Skeletal muscle satellite cell (primary cell): Measurements from ENCODE around the gene GALT.

ENCODE experiments used
- H3K27me3 ChIP-seq: 2 replicates; pipeline ENCODE4 v1.7.0; 2013; ENCODE audit warnings: low read length; ENCODE audit not compliant: control insufficient read depth, insufficient read depth
- H3K36me3 ChIP-seq: 2 replicates; pipeline ENCODE4 v1.7.0; 2013; ENCODE audit warnings: mild to moderate bottlenecking, control low read depth, low read length; ENCODE audit not compliant: insufficient read depth
- H3K4me1 ChIP-seq: 2 replicates; pipeline ENCODE4 v1.7.0; 2013; ENCODE audit warnings: low read length; ENCODE audit not compliant: control insufficient read depth, insufficient read depth
- H3K4me2 ChIP-seq: 2 replicates; pipeline ENCODE4 v1.7.0; 2013; ENCODE audit warnings: mild to moderate bottlenecking, low read length
- H3K4me3 ChIP-seq: 2 replicates; pipeline ENCODE4 v1.7.0; 2013; ENCODE audit warnings: low read length
- H3K9ac ChIP-seq: 2 replicates; pipeline ENCODE4 v1.7.0; 2013; ENCODE audit warnings: mild to moderate bottlenecking, low read depth, low read length, moderate library complexity
- H3K9me3 ChIP-seq: replicated peaks from 2 replicates; pipeline ENCODE4 v1.7.0; 2013; ENCODE audit warnings: mild to moderate bottlenecking, control low read depth, low read length

The GALT gene

GRCh38 chr9:34674440-34674839 is 28.0 kb downstream of the GALT start:
- Histone ChIP-seq H3K9ac (no peak overlapping the region), H3K27me3 (no peaks in the 10 kb centered on the region), H3K4me1 (no peaks in the 10 kb centered on the region)

GRCh38 chr9:34675048-34675714 is 28.7 kb downstream of the GALT start:
- H3K4me2 ChIP-seq: no peak overlapping the region
- no peaks in the 10 kb centered on the region for H3K27me3 ChIP-seq
- no peak overlapping the region for H3K9ac ChIP-seq
- H3K4me1 ChIP-seq: no peaks in the 10 kb centered on the region
- no peaks in the 10 kb centered on the region for H3K36me3 ChIP-seq
- H3K9me3 ChIP-seq: no peaks in the 10 kb centered on the region
- no peak overlapping the region for H3K4me3 ChIP-seq

More at GRCh38 chr9:34674440-34674839, 28.0 kb downstream of the GALT start:
- Histone ChIP-seq H3K4me2 (no peak overlapping the region), H3K4me3 (no peak overlapping the region), H3K9me3 (no peaks in the 10 kb centered on the region), H3K36me3 (peaks cover 3% of the 10 kb centered on the region)

DNA sequence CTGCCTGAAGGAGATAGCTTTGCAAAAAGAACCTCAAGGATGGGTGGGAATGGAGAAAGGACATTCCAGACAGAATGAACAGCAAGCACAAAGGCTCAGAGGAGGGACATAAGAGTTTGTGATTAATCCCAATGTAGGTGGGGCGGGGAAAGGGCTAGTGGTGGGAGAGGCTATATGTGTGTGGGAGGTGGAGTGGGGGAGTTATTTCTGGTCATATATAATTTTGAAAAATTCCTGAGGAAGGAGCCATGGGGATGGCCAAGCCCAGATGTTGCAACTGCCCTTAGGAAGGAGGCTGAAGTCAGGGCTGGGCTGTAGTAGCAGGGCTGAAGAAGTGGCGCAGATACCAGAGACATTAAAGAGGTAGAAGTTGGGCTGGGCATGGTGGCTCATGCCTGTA is 29.4 kb downstream of the GALT start:
- no peaks in the 10 kb centered on the region for H3K27me3 ChIP-seq
- H3K4me1 ChIP-seq: no peaks in the 10 kb centered on the region
- no peak overlapping the region for H3K4me2 ChIP-seq
- H3K9ac ChIP-seq: no peak overlapping the region
- H3K9me3 ChIP-seq: no peaks in the 10 kb centered on the region
- no peaks in the 10 kb centered on the region for H3K36me3 ChIP-seq
- no peak overlapping the region for H3K4me3 ChIP-seq

- Histone ChIP-seq H3K4me3 (no peak overlapping the region), H3K36me3 (no peaks in the 10 kb centered on the region), H3K9ac (no peak overlapping the region), H3K27me3 (no peaks in the 10 kb centered on the region), H3K4me2 (no peak overlapping the region), H3K9me3 (no peaks in the 10 kb centered on the region), H3K4me1 (no peaks in the 10 kb centered on the region)
Observed at GRCh38 chr9:34684145-34684544, 37.7 kb downstream of the GALT start.

- no peak overlapping the region for H3K4me2 ChIP-seq
Observed at GRCh38 chr9:34684816-34685215, 38.3 kb downstream of the GALT start.

DNA sequence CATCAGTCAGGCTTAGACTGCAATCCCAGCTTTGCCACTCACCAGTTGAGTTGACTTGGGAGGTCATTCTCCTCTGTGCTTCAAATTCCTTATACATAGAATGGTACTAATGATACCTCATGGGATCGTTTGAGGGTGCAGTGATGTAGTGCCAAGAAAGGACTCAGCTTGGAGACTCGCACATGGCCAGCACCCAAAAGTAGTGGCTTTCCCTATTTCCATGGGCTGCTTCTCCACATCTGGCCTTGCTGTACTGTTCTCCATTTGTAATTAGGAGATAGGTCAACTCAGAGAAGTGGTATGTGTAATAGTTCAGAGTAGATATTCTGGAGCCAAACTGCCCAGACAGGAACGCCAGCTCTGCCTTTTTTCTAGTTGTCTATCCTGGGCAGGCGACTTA is 39.1 kb downstream of the GALT start:
- no peak overlapping the region for H3K4me2 ChIP-seq
- no peak overlapping the region for H3K4me3 ChIP-seq
- H3K27me3 ChIP-seq: no peaks in the 10 kb centered on the region
- no peak overlapping the region for H3K9ac ChIP-seq
- H3K9me3 ChIP-seq: no peaks in the 10 kb centered on the region
- no peaks in the 10 kb centered on the region for H3K36me3 ChIP-seq
- H3K4me1 ChIP-seq: no peaks in the 10 kb centered on the region

More at GRCh38 chr9:34684816-34685215, 38.3 kb downstream of the GALT start:
- H3K4me3 ChIP-seq: no peak overlapping the region
- H3K36me3 ChIP-seq: no peaks in the 10 kb centered on the region
- no peaks in the 10 kb centered on the region for H3K9me3 ChIP-seq
- no peak overlapping the region for H3K9ac ChIP-seq
- H3K4me1 ChIP-seq: no peaks in the 10 kb centered on the region
- H3K27me3 ChIP-seq: no peaks in the 10 kb centered on the region

DNA sequence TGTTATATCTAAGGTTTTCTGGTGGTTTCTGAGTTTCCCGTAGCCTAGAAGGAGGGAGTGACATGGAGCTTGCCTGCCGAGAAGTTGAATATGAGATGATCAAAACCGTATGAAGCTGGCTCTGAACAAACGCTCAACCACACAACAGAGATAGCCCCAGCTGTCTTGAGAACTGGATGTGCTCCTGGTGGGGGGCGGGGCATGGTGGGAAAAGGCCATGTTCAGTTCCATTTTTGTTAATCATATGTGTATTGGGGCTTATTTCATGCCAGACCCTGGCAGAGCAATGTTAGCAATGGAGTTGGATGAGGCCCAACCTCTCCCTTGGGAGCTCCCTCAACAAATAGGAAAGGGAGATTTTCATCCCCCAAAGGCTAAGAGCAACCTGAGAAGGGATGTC is 39.8 kb downstream of the GALT start:
- Histone ChIP-seq H3K36me3 (no peaks in the 10 kb centered on the region), H3K4me1 (no peaks in the 10 kb centered on the region), H3K9ac (no peak overlapping the region), H3K4me2 (no peak overlapping the region), H3K9me3 (no peaks in the 10 kb centered on the region), H3K4me3 (no peak overlapping the region), H3K27me3 (no peaks in the 10 kb centered on the region)

DNA sequence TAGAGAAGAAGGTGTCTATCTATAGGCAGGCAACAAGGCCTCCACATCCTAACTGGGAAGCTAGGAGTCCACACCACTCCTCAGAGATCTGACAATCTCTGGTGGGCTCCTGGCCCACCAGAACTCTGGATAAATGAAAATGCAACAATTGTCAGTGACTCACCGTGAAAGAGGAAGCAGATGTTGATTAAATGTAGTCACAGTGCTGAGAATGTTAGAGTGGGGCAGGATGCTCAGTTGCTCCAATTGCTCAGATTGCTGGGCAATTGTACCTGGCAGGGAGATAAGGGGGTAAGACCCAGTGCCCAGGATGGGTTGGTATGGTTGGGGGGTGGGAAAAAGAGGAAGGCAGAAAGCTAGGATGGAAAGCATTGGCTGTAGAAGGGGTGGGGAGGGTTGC is 40.3 kb downstream of the GALT start:
- H3K4me3 ChIP-seq: no peak overlapping the region

GRCh38 chr9:34687276-34688030 is 41.0 kb downstream of the GALT start:
- Histone ChIP-seq H3K9me3 (no peaks in the 10 kb centered on the region), H3K36me3 (no peaks in the 10 kb centered on the region), H3K9ac (no peak overlapping the region), H3K27me3 (no peaks in the 10 kb centered on the region), H3K4me2 (no peak overlapping the region), H3K4me3 (no peak overlapping the region), H3K4me1 (no peaks in the 10 kb centered on the region)

More for the DNA sequence above, 40.3 kb downstream of the GALT start:
- H3K4me2 ChIP-seq: no peak overlapping the region
- H3K36me3 ChIP-seq: no peaks in the 10 kb centered on the region
- no peak overlapping the region for H3K9ac ChIP-seq
- no peaks in the 10 kb centered on the region for H3K4me1 ChIP-seq
- H3K9me3 ChIP-seq: no peaks in the 10 kb centered on the region
- no peaks in the 10 kb centered on the region for H3K27me3 ChIP-seq

DNA sequence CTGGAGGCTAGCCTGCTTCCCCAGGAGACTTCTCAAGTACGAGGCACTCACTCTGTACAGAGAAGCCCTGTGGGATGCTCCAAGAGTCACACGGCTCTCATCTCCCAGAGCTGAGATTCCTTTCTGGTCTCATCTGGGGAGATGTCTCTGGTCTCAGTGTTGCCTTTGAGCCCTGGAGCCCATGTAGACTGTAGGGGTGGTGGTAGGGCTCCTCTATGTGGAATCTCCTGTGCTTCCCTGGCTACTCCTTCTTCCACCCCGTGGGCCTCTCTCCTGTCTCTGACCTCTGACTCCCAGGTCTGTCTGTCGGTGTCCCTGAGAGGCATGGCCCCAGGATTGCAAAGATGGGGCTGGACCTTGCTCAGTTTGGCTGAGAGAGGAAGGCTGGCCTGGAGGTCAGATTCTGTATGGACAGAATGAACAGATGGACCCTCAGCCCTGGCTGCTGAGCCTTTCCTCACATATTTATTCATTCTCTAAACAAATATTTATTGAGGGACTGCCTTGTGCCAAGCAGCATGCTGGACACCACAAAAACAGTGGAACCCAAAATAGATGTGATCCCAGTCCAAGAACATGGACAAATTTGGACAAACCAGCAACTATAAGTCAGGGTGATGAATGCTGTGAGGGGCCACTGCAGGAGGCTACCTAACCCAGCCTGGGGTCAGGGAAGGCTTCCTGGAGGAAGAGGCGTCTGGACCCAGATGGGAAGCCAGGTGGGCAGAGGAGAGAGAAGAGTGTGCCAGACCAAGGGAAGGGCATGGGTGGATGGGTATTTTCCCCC is 42.0 kb downstream of the GALT start:
- Histone ChIP-seq H3K4me3 (no peak overlapping the region), H3K4me1 (no peaks in the 10 kb centered on the region), H3K4me2 (no peak overlapping the region), H3K9me3 (no peaks in the 10 kb centered on the region), H3K27me3 (no peaks in the 10 kb centered on the region), H3K36me3 (no peaks in the 10 kb centered on the region), H3K9ac (no peak overlapping the region)

GRCh38 chr9:34689116-34689470 is 42.6 kb downstream of the GALT start:
- H3K9ac ChIP-seq: no peak overlapping the region
- no peak overlapping the region for H3K4me2 ChIP-seq
- no peaks in the 10 kb centered on the region for H3K36me3 ChIP-seq
- no peaks in the 10 kb centered on the region for H3K4me1 ChIP-seq
- H3K4me3 ChIP-seq: no peak overlapping the region
- no peaks in the 10 kb centered on the region for H3K27me3 ChIP-seq
- no peaks in the 10 kb centered on the region for H3K9me3 ChIP-seq
